Renal cortex interstitium (tissue), 11 donors: ENCODE results near the gene RGS1. TPM values are rescaled to one million over a fixed set of nuclear protein-coding genes. Genes with fewer than 3 reads are reported as not detected.

Source experiments
- DNase-seq, 11 donors: peaks; one replicate each; pipeline ENCODE4 v3.0.0-alpha.2; 2013; ENCODE audit warnings: low read depth in 9 of 11, low spot score in 4 of 11; ENCODE audit errors: extremely low read depth in 1 of 11
- polyA plus RNA-seq, 3 donors: library from polyadenylated mRNA; unstranded; fragments of 120-200 nt; gene quantifications; one replicate each; pipeline ENCODE4 v1.2.1, GENCODE V29; 2013; ENCODE audit not compliant: insufficient read length in 3 of 3

RGS1 gene
- polyA plus RNA-seq, 3 donors: 1.2 to 7.2 (median 2.6) TPM

GRCh38 chr1:192577145-192578140 is 1.9 kb downstream of the RGS1 start:
- no peak for DNase-seq

- DNase-seq: no peak
These were observed 2.8 kb downstream of the RGS1 start for GRCh38 chr1:192578144-192578909.

GRCh38 chr1:192579010-192579738 is 3.6 kb downstream of the RGS1 start:
- DNase-seq: no peak

- DNase-seq: peak in 4 of 11 donors; percentile 15 to 21 (median 19)
These were observed 4.9 kb downstream of the RGS1 start for GRCh38 chr1:192580351-192580962.

- DNase-seq: no peak
These were observed 5.8 kb downstream of the RGS1 start for GRCh38 chr1:192581131-192581927.

GRCh38 chr1:192584866-192585265 is 9.3 kb downstream of the RGS1 start:
- DNase-seq: no peak

- DNase-seq: no peak
These were observed 12.1 kb downstream of the RGS1 start for GRCh38 chr1:192587386-192588266.

- DNase-seq: no peak
These were observed 13.0 kb downstream of the RGS1 start for GRCh38 chr1:192588546-192588945.

GRCh38 chr1:192589813-192590212 is 14.2 kb downstream of the RGS1 start:
- no peak for DNase-seq

- no peak for DNase-seq
These were observed 16.9 kb downstream of the RGS1 start for GRCh38 chr1:192592517-192592916.

GRCh38 chr1:192592981-192593708 is 17.6 kb downstream of the RGS1 start:
- DNase-seq: no peak

- DNase-seq: no peak
These were observed 19.7 kb downstream of the RGS1 start for GRCh38 chr1:192595299-192595698.

- no peak for DNase-seq
These were observed 23.0 kb downstream of the RGS1 start for GRCh38 chr1:192598589-192598988.

GRCh38 chr1:192600275-192600674 is 24.7 kb downstream of the RGS1 start:
- DNase-seq: no peak

GRCh38 chr1:192601143-192601542 is 25.6 kb downstream of the RGS1 start:
- DNase-seq: no peak

GRCh38 chr1:192601567-192601966 is 26.0 kb downstream of the RGS1 start:
- DNase-seq: no peak

- DNase-seq: no peak
These were observed 27.2 kb downstream of the RGS1 start for GRCh38 chr1:192602757-192603156.
